ENCODE results near the gene TEDDM1.

DNA sequence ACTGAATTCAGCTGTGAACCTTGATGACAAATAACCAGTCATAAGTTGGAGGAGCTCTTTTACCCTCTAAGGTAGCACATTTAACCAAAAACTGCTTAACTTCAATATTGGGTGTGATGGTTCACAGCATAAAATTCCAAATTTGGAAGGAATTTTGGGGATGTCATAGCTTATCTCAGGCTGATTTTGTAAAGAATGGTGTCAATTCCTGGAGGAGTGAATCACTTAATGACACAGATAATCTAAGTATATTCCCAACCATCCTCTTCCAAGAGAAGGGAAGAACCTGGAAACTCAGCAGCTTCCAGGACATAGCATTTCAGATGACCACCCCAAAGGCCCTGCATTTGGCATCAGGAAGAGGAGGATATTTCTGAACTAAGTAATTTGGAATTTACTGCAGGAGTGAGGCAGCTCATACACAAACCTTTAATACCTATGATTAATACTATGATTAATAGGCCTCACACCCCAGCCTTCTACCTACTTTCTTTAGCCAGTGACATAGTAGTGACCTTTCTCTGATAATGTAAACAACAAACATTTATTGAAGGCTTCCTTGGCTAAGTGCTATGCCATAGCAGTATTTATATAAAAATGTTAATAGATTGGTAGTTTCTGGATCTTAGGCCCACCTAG lies 23.4 kb downstream of the TEDDM1 start:
- TF ChIP-seq, protein P1, sequence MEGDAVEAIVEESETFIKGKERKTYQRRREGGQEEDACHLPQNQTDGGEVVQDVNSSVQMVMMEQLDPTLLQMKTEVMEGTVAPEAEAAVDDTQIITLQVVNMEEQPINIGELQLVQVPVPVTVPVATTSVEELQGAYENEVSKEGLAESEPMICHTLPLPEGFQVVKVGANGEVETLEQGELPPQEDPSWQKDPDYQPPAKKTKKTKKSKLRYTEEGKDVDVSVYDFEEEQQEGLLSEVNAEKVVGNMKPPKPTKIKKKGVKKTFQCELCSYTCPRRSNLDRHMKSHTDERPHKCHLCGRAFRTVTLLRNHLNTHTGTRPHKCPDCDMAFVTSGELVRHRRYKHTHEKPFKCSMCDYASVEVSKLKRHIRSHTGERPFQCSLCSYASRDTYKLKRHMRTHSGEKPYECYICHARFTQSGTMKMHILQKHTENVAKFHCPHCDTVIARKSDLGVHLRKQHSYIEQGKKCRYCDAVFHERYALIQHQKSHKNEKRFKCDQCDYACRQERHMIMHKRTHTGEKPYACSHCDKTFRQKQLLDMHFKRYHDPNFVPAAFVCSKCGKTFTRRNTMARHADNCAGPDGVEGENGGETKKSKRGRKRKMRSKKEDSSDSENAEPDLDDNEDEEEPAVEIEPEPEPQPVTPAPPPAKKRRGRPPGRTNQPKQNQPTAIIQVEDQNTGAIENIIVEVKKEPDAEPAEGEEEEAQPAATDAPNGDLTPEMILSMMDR (IDR thresholded peaks at IDR 0.05; ENCODE audit: borderline replicate concordance, extremely low read depth, low read length, poor library complexity, severe bottlenecking) = no peak
- no peak for TF ChIP-seq EZH2 (IDR thresholded peaks at IDR 0.05; ENCODE audit: borderline replicate concordance, low read depth, low read length, severe bottlenecking)
